ENCODE results near the gene PRUNE1.

Gene PRUNE1

DNA sequence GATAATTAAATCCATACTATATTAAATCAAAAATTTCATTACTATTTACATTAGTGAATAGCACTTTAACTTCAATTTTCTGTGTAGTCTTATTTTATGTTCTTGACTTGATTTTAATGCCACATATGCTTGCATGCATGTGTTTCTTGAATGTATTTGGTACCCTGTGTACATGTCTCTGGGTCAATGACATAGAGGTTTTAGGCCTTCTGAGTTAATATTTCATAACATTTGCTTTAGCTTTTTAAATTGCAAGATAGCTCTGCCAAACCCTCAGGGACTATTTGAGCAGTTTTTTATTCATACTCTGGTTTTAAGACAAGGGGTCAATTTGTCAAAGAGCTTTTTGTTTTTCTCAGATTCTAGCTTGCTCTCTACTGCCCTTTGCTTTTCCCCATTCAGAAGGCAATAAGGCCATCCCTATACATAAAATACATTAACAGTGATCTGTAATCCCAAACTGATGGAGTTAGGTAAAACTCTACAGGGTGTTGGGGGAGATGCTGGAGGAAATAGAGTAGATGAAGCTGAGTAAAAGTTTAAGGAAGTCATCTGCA lies 56.9 kb downstream of the PRUNE1 start:
- Mint-ChIP-seq H3K27ac (no peak overlapping the region), H3K9me3 (no peaks in the 10 kb centered on the region), H3K4me3 (no peak overlapping the region), H3K4me1 (peaks cover 55% of the 10 kb centered on the region), H3K27me3 (no peaks in the 10 kb centered on the region)
- no peak for ATAC-seq
- no peak for DNase-seq

DNA sequence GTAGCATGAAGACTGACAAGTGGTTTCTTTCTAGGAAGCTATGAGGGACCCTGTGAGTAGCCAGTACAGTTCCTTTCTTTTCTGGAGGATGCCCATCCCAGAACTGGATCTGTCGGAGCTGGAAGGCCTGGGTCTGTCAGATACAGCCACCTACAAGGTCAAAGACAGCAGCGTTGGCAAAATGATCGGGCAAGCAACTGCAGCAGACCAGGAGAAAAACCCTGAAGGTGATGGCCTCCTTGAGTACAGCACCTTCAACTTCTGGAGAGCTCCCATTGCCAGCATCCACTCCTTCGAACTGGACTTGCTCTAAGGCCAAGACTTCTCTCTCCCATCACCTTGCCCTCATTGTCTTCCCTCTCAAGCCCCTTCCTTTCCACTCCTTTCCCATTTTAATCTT lies 58.9 kb downstream of the PRUNE1 start:
- H3K4me3 Mint-ChIP-seq: no peak overlapping the region
- H3K4me1 Mint-ChIP-seq: peaks cover 48% of the 10 kb centered on the region

DNA sequence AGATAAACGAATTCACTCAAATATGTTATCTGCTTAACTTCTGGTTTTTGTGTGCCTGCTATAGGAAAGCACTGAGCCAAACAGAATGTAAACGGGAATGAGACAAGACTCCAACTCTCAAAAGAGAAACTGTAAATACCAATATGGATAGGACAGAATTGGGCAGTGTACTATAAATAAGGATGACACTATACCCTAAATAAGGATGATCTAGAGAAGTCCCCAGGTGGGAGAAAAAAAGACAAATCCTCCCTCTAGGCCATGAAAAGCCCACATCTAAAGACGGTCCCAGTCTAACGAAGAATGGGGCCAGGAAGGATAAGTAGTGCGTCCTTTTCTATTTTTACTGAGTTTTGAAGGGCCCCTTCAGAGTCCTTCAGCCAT lies 60.8 kb downstream of the PRUNE1 start:
- Mint-ChIP-seq H3K27me3 (no peaks in the 10 kb centered on the region), H3K9me3 (no peaks in the 10 kb centered on the region), H3K4me1 (peaks cover 46% of the 10 kb centered on the region), H3K4me3 (peak overlapping the region; percentile 95 to 100), H3K27ac (peak overlapping the region in 1 of 2 donors; percentile 80)
- ATAC-seq (no peak), DNase-seq (no peak)

More for the DNA sequence above, 58.9 kb downstream of the PRUNE1 start:
- DNase-seq (no peak), ATAC-seq (no peak)
- H3K9me3 Mint-ChIP-seq: no peaks in the 10 kb centered on the region
- H3K27ac Mint-ChIP-seq: no peak overlapping the region
- no peaks in the 10 kb centered on the region for H3K27me3 Mint-ChIP-seq

DNA sequence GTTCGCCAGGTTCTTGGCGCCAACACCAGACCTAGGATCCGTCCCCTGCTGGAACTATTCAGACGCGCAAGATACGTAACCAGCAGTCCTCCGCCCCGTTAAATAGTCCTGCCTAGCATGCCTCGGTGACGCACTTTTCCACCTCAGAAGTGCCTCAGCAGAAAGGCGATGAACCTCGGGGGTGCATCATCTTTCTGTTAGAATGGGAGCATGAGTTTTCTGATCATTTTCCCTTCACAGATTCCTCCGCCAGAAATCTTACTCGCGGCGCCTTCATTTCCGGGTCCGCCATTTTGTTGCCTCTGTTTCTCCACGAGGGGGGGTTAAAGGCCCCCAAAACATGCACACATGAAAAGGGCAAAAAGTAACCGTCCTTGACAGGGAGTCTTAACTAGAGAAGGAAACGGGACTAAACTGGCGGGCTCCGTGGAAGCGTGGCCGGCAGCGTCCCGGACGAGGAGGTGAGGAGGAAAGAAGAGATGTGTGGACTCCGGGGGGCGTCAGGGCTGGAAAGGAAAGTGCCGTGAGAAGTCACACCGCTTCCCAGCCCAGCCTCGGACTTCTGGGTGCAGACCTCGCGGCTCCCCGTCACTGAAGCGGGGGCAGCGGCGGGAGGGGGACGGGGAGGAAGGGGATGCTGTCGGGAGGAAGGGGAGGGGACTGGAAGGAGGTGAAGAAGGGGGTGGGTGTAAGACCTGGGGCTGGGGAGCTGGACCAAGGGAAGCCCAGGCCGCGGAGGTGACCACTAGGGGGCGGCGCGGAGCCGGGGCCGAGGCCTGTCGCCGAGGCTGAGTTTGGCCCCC lies 62.4 kb downstream of the PRUNE1 start, which contains the start of gene GABPB2:
TSS of gene GABPB2 (plus strand) at position 288 of the 803 bp plus-strand sequence. CDS start 17,429 bp downstream, outside the sequence.
- Mint-ChIP-seq H3K9me3 (no peaks in the 10 kb centered on the region), H3K27me3 (no peaks in the 10 kb centered on the region), H3K4me1 (peaks cover 40% of the 10 kb centered on the region), H3K4me3 (peak within 1 kb of the TSS; percentile 95 to 100), H3K27ac (peak within 1 kb of the TSS; percentile 98 to 100)
- ATAC-seq: peak; percentile 93
- DNase-seq: peak; percentile 89 to 90

DNA sequence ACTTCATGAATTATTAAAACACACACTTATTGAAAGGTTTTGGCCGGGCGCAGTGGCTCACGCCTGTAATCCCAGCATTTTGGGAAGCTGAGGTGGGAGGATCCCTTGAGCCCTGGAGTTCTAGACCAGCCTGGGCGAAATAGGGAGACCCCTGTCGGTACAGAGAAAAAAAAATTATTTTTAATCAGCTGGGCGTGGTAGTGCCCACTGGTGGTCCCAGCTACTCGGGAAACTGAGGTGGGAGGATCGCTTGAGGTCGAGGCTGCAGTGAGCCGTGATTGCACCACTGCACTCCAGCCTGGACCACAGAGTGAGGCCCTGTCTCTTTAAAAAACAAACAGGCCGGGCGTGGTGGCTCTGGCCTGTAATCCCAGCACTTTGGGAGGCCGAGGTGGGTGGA lies 64.0 kb downstream of the PRUNE1 start:
- no peak for ATAC-seq
- Mint-ChIP-seq H3K27ac (peak overlapping the region; percentile 98 to 100), H3K4me3 (peak overlapping the region; percentile 95 to 100), H3K4me1 (peaks cover 40% of the 10 kb centered on the region), H3K9me3 (no peaks in the 10 kb centered on the region), H3K27me3 (no peaks in the 10 kb centered on the region)
- DNase-seq: no peak
